ENCODE measurements around the gene COPB1.
"Not testable (repeated sequence)": the region's sequence is repeated elsewhere in the genome, so short reads cannot be mapped to it uniquely, and the experiment has no call there.

COPB1 gene, protein sequence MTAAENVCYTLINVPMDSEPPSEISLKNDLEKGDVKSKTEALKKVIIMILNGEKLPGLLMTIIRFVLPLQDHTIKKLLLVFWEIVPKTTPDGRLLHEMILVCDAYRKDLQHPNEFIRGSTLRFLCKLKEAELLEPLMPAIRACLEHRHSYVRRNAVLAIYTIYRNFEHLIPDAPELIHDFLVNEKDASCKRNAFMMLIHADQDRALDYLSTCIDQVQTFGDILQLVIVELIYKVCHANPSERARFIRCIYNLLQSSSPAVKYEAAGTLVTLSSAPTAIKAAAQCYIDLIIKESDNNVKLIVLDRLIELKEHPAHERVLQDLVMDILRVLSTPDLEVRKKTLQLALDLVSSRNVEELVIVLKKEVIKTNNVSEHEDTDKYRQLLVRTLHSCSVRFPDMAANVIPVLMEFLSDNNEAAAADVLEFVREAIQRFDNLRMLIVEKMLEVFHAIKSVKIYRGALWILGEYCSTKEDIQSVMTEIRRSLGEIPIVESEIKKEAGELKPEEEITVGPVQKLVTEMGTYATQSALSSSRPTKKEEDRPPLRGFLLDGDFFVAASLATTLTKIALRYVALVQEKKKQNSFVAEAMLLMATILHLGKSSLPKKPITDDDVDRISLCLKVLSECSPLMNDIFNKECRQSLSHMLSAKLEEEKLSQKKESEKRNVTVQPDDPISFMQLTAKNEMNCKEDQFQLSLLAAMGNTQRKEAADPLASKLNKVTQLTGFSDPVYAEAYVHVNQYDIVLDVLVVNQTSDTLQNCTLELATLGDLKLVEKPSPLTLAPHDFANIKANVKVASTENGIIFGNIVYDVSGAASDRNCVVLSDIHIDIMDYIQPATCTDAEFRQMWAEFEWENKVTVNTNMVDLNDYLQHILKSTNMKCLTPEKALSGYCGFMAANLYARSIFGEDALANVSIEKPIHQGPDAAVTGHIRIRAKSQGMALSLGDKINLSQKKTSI

GRCh38 chr11:14499560-14500180, at the start of gene COPB1:
TSS of gene COPB1 (minus strand) at chr11:14499811. CDS start at chr11:14498928, 883 bp downstream.
- DNase-seq: peak; percentile 83

- DNase-seq: no peak
These were observed 47.8 kb upstream of the COPB1 start for GRCh38 chr11:14547440-14547839.

- no peak for DNase-seq
These were observed 47.1 kb upstream of the COPB1 start for GRCh38 chr11:14546672-14547071.

DNA sequence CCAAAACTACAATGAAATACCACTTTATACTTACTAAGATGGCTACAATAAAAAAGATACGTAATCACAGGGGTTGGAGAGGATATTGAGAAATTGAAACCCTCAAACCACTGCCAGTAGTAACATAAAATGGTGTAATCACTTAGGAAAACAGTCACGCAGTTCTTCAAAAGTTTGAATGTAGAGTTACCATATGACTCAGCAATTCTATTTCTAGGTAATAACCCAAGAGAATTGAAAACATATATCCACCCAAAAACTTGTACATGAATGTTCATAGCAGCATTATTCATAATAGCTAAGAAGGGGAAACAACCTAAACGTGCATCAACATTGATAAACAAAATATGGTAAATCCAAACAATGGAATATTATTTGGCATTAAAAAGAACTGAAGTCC, 45.0 kb upstream of the COPB1 start:
- no peak for DNase-seq

DNA sequence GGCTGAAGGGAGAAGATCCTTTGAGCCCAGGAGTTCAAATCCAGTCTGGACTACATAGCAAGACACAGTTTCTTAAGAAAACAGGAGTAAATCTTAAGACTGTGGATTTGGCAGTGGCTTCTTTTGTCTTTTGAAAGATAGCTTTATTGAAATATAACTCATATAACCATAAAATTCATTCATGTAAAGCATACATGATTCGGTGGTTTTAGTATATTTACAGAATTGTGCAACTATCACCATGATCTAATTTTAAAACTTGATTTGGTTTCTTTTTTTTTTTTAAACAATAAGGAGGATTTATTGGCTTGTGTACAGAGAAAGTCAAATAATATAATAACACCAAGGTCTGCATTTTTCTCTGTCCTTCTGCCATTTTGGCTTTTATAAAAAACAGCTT, 43.6 kb upstream of the COPB1 start:
- DNase-seq: no peak

DNA sequence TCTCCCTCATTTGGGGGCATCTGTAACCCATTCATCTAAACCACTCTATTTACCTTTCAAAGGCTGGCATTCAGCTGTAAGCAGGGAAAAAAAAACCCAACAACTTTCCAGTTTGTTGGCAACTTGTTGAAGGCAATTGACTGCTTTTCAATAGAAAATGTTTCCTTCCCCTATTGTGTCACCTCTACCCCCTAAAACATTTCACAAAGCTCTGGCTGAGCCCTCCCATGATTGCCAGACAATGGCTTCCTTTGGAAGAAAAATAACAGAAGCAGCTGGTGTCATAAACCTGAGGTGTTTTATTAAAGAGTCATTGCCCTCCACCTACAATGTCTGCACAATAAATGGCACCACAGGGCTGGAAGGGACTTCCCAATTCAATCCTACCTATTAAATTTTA, 42.7 kb upstream of the COPB1 start:
- DNase-seq: no peak

DNA sequence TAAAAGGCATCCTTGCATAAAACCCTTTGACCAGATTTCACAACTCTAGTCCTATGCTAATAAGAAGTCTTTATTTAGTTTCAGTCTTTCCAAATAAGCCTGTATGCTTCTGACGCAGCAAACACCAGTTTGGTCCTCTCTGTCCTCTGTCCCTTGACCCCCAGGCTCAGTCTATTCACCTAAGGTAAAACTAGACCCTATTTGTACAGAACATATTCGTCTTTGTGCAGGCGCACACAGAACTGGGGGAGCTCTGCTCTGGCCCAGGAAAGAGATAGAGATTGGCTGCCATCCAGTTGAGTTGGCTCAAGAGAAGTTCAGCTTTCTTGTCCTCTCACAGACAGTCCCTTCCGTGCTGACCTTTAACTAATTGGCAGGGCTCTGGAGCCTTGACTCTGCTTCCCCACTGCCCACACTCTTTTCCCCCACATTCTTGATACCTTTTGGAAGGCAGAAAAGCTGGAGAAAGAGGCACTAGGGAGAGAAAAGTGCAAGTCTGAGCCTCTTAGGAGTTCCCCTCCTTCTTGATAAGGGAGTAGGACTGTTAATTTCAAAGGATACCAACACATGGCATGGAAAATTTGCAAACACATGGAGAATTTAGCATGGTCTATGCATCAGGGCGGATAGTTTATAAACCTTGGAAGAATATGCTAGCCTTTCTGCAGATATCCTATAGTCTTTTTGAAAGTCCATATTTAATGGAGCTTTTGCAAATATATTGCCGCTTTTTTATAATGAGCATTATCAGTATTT, 41.8 kb upstream of the COPB1 start:
- DNase-seq: no peak

DNA sequence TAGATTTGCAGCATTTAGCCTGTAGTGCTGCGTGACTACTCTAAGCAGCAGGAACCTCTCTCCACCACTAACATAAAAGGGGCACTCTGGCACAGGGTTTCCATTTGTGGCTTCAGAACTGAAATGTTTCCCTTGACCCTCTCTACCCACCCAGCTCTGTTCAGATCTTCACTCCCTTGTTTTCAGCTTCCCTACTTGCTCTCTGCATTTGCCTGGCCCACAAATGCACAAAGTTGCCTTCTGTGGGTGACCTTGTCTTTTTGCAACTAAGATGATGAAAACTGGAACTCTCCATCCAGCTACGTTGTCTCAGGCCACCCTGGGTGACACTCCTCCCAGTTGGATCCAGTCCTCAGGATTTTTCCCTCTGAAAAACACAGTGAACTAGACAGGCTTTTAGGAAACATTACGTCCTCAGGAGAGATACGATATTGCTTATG, 40.4 kb upstream of the COPB1 start:
- DNase-seq: no peak

- no peak for DNase-seq
These were observed 39.4 kb upstream of the COPB1 start for GRCh38 chr11:14538926-14539554.

DNA sequence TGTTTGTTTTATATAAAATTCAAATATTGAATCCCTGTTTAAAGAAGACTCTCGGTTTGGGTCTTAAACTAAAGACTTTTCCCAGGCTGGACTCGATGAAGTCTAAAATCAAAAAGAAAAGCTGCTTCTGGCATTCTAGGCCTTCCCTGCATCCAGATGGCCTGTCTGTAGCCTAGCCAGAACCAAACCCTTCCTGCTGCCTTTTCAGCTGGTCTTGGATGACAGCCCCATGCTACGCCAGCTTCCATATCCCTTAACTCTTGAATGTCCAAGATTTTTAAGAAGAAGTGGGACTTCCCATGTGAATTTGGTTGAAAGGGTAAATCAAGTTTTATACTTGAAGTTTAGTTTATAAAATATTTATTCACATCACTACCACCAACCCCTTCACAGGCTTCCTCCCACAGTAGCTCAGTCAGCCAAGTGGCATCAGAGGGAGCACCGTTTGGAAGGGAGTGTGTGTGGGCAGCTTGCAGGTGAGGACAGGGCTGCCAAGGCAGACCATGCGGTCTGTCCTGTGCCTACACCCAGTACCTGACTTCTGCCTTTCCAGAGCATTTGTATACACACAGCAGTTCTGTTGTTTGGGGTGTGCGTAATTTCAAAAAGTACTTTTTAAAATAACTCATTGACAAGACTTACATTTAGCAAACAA, 38.8 kb upstream of the COPB1 start:
- no peak for DNase-seq

- peak; percentile 53 for DNase-seq
These were observed 37.6 kb upstream of the COPB1 start for GRCh38 chr11:14537134-14537599.

DNA sequence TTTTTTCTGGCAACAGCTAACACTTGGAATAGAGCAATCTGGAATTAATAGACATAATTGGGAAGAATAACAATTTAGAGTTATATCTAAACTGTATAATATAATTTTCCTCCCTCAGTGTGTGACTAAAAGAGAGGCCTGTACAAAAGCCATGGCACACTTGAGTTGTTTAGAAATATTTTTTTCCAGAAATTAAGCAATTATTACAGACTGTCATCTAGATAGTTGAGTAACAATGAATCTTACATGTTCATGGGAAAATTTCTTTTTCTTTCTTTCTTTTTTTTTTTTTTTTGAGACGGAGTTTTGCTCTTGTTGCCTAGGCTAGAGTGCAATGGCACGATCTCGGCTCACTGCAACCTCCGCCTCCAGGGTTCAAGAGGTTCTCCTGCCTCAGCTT, 35.6 kb upstream of the COPB1 start:
- not testable (repeated sequence) for DNase-seq

DNA sequence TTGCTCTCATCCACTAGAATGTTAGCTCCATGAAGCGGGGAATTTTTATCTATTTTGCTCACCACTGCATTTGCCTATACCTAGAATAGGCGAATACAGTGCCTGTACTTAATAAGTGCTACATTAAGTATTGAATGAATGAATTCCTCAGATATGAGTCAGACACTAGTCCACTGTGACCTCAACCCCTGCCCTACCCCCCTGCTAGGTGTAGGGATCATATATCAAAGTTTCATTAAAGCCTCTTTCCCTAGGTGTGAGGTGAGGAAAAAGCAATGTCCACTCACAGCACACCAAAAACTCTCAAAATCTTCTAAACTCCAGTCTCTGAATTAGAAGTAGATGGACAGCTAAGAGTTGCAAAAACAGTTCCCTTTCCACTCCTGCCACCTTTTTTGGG, 30.3 kb upstream of the COPB1 start:
- DNase-seq: no peak

DNA sequence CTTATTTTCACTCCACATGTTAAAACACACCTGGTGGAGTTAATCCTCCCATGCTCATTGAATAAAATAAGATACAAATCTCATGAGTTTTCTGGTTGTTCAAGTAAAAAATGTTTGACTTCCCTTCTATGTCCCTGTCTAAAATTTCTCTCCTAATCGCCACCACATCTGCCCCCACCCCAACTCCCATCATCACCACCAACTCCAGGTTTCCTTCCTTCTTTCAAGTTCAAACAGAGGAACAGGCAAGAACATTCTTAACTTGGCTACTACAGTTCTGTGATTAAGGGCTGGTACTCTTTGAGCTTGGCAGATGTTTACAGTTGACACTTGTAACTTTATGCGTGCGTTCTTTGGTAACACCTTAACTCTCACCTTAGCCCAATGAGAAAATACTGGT, 29.7 kb upstream of the COPB1 start:
- no peak for DNase-seq

DNA sequence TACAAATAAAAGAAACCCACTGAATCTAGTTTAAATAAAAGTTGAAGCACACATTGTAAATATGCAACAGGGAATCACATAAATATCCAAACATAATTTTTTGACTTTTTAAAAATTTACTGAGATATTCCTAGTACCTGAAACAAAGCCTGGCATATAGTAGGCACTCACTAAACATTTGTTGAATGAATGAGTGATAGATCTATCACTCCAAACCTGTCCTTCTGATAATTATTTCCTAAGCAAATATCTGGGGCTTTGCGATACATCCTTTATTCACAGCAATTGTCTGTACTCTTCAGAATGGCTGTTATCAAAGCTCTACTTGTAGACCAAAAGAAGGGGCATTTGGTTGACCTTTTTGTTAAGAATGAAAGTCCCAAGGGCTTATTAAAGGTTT, 23.2 kb upstream of the COPB1 start:
- DNase-seq: no peak

DNA sequence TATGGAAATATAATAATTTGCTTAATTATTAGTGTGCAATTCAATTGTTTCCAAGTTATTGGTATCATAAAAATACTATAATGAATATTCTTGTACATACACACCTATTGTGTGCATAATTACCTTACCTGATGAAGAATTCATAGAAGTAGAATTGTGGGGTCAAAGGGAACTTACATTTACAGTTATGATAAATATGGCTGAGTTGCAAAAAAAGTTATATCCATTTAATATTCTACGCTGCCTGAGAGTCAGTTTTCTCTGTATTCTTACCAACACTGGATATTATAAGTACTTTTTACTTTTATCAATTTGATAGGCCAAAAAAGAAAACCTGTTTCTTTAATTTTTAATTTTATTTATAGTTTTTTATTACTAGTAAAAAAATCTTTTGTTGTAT, 22.6 kb upstream of the COPB1 start:
- no peak for DNase-seq

GRCh38 chr11:14520747-14521151, 21.1 kb upstream of the COPB1 start:
- no peak for DNase-seq

- peak; percentile 88 for DNase-seq
These were observed 20.5 kb upstream of the COPB1 start, which contains the start of gene PSMA1 for GRCh38 chr11:14519917-14520746. TSS of gene PSMA1 (minus strand) at chr11:14520386. CDS start at chr11:14520299, 87 bp downstream.

DNA sequence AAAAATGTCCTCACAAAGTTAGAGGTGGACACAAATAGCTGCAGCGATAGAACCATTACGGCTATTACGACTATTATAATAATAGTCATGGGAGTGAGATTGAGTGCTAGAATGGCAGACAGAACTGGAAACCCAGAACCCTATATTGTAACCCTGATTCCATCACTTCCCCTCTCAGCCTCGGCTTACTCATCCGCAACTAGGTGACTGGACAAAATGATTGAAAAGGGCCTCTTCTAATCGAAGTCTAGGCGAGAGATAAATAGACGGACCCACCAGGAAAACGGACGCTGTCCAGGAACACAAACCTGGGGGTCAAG, 19.9 kb upstream of the COPB1 start:
- no peak for DNase-seq

GRCh38 chr11:14518820-14519219, 19.2 kb upstream of the COPB1 start:
- no peak for DNase-seq

DNA sequence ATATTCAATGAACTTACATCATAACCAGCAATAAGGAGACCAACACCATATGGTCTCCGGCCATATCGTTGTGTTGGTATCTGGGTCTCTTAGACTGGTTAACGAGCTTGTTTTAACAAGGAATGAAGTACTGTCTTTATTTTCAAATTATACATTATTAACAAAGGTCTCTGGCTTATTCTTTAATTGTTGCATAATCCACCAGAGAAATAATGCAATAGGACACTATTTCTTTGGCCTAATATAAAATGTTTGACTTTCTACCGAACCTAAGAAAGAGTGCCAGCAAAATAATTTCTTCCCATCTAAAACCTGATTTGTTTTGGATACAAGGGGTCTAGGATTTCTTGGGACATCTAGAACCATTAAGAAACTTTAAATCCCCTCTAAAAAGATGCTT, 14.2 kb upstream of the COPB1 start:
- no peak for DNase-seq

Data from KG1 (cell line).